NCI-H2107 treated with DMSO at 0.1 percent for 48 hours (cell line): ENCODE results near the gene TIMP3.
"Not testable (repeated sequence)": the region's sequence is repeated elsewhere in the genome, so short reads cannot be mapped to it uniquely, and the experiment has no call there.

Source experiments
- DNase-seq: peaks from one replicate; lab custom pipeline; 2025; ENCODE audit not compliant: unreplicated experiment; lab: John Stamatoyannopoulos, UW

Gene TIMP3

DNA sequence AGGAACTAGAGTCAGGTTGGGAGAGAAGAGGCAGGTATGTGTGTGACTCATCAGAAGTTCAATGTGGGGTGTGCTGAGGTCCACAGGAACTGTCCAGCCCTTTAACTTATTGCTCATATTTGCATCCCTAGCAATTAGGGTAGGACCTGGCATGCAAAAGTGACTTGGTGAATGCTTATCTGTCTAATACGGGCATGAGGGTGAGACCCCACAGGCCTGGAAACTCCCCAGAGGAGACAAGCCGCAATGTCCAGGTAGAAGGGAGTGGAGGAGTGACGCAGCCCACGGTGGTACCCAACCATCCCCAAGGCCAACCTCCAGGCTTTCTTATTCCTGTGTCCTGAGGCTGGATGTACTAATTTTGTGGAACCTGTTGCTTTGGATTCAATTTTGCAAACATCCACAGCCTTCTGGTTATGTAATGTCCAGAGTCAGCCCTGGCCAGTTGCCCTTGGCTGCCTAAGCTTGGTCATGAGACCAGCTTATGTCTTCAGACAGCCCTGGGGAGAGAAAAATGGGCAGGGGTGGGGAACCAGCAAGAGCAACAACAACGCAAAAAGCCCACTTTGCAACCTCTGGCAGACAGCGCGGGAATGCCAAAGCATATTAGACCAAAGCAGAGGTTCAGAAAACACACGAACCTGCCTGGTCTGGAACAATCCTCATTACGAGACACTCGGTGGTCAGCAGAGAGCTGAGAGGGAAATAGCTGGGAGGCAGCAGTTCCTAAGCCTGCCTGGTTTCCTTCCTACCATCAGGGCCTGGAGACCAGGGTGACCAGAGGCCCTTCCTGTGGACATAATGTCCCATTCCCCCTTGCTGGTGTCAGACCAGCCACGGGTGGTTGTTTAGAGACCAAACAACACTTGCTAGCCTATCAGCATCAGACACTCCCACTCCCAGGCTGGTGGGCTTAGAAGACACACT is 49.3 kb downstream of the TIMP3 start:
- DNase-seq, result no peak

DNA sequence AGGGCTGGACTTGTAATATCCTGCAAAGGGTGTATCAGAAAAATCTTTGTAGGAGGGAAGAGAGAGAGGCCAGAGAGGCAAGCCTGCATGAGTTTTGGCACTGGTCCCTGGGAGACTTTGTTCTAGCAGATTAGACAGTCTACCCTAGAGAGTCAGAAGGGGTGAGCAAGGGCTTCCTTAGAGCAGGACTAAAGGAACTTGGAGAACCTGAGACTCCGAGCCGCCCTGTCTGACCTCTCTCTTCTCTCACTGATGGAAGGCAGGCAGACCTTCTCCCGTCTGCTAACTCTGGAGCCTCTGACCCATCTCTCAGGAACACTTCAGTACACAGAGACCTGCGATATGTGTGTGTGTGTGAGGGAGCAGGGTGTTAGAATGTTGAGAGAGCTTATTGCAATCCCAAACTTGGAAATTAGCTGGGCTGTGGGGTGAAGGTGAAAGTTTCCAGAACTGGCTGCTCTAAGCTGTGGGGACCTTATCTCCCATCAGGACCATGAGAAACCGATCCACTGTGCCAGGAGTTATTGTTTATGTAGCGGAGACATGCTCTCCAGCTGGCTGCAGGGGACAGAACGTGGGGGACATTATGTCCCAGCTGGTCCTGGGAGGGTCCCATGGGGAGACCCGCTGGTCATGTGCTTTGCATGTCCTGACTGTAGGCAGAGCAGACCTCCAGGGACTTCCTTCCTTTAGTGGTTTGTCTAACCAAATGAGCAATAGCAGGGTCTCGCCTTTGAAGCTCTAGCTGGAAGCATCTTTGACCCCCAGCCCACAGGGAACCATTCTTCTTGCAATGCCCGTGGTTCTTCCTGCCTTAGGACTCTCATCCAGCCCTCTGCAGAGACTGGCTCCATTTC is 51.1 kb downstream of the TIMP3 start:
- DNase-seq, result no peak

DNA sequence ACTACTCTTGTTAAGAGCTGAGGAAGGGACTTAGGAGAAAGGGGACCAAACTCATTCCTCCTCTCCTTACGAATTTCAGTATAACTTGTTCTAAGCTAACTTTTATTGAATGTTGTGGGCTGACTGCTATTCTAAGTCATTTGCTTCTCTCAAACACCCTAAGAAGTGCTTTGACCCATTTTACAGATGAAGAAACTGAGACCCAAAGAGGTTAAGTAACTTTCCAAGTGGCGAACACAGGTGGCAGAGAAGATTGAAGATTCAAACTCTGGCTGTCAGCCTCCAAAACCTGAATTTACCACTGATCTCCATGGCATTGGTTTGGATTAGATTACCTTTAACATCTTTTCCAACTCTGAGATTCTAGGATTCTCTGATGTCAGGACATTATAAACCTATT is 52.2 kb downstream of the TIMP3 start:
- no peak for DNase-seq

DNA sequence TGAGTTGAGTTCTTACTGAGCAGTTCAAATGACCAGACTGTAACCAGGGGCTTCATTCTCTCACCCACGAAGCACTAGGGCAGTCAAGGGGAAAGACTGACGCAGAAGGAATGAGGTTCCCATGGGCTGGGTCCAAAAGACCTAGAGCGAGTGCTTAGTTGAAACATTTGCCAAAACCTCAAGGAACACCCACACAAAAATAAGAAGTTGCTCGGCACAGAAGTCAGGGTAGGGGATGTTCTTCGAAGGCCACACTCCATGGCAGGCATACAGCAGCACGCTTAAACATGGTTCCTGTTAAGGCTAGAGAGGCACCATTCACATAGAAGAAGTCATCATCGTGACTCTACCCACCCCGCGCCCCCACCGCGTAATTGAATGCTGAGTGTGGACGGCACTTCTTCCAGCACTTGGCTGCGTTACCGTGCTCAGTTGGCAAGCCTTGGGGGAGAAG is 52.9 kb downstream of the TIMP3 start:
- no peak for DNase-seq

DNA sequence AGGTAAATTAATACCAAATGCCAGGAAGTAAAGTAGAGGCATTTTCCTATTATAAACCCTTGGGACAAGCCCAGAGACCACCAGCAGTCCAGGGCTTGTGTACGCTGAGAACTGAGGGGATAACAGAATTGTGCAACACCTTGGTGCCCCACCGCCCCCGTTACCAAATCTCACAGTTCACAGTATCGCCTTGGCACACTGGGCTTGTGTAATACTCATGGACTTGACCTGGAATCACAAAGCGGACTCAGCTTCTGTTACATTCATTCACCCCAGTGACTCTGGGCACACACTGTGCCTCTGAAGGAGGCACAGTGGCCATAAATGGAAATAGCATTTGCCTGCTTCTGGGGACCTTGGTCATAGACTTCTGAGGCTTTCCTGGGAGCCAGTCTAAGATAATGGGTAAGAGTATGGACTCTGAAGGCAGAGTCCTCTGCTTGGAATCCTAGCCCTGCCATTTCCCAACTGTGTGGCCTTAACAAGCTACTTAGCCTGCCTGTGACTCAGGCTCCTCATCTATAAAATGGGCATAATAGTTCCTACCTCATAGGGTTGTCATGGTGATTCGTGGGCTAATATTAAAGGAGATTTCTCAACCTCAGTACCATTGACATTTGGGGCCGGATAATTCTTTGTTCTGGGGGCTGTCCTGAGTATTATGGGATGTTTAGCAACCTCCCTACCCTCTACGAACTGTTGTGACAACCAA is 53.7 kb downstream of the TIMP3 start:
- no peak for DNase-seq

DNA sequence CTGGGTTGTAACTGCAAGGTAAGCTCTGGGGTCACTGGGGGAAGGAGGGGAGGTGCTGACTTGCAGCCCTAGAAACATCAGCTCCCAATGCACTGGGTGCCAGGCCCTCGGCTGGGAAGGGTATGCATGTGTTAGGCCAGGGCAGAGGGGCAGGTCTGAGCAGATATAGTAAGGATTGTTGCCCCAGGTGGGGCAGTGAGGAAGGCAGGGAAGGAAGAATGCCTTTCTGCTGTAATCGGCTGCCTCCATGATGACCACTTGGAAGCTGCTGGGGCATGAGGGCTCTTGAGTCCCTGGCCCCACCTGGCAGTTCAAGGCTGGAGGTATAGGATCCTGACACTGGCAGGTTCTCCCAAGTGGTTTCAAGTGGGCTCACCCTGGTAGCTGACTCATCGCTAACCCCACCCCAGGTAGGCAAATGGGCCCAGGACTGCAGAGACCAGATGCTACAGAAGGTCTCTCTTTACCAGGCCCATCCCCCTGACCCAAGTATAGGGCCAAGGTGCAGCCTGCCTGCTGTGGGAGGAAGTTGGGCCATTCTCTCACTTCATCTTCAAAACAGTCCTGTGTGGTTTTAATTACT is 56.7 kb downstream of the TIMP3 start:
- DNase-seq, result no peak

DNA sequence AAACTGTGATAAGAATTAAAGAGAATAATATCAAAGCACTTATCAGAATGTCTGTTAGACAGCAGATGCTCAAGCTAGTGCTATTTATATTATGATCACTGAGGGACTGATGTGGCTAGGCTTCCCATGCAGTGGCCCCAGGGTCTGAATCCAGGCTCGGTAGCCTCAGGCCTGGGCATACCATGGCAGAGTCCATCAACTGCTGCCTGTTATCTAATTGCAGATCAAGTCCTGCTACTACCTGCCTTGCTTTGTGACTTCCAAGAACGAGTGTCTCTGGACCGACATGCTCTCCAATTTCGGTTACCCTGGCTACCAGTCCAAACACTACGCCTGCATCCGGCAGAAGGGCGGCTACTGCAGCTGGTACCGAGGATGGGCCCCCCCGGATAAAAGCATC is 57.5 kb downstream of the TIMP3 start:
- DNase-seq, result no peak

DNA sequence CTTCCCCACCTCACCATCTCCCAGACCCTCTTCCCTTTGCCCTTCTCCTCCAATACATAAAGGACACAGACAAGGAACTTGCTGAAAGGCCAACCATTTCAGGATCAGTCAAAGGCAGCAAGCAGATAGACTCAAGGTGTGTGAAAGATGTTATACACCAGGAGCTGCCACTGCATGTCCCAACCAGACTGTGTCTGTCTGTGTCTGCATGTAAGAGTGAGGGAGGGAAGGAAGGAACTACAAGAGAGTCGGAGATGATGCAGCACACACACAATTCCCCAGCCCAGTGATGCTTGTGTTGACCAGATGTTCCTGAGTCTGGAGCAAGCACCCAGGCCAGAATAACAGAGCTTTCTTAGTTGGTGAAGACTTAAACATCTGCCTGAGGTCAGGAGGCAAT is 58.2 kb downstream of the TIMP3 start:
- DNase-seq, result no peak

DNA sequence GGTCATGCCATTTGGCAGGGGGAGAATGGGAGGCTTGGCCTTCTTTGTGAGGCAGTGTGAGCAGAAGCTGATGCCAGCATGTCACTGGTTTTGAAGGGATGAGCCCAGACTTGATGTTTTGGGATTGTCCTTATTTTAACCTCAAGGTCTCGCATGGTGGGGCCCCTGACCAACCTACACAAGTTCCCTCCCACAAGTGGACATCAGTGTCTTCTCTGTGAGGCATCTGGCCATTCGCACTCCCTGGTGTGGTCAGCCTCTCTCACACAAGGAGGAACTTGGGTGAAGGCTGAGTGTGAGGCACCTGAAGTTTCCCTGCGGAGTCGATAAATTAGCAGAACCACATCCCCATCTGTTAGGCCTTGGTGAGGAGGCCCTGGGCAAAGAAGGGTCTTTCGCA is 59.8 kb downstream of the TIMP3 start:
- DNase-seq, result no peak

DNA sequence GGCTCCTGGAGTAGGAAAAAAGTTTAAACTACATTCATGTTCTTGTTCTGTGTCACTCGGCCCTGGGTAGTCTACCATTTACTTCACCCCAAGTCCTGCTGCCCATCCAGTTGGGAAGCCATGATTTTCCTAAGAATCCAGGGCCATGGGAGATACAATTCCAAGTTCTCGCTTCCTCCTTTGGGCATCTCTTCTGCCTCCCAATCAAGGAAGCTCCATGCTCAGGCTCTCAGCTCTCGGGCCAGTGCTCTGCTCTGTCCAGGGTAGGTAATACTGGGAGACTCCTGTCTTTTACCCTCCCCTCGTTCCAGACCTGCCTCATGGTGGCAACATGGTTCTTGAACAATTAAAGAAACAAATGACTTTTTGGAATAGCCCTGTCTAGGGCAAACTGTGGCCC is 60.6 kb downstream of the TIMP3 start:
- DNase-seq, result no peak

DNA sequence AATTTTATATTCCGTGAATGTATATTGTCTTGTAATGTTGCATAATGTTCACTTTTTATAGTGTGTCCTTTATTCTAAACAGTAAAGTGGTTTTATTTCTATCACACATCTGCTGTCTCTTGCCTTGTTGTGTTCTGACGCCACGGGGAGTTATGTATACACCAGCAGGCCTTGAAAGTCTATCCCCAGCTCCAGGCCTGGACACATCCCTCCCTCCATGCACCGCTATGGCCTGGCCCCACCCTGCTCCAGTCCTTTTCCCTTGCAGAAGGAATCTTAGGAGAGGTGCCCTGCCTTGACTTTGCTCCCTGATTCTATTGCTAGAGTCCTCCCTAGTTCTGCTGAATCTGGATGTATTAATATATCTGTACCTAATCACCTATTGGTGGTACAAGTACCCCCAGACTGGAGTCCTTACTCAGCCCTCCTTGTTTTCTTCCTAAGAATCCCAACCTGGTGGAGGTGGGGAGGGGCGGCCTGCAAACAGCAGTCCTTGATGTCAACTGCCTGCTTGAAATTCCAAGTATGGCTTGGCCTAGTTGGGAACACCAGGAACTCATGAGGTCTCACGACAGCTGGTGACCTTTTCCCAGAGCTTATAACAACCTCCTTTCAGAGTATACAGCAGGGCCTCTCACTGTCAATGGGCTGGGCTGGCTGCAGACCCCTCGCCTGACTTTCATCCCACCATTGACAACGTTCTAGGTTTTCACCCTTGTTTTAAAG is 61.6 kb downstream of the TIMP3 start:
- no peak for DNase-seq

DNA sequence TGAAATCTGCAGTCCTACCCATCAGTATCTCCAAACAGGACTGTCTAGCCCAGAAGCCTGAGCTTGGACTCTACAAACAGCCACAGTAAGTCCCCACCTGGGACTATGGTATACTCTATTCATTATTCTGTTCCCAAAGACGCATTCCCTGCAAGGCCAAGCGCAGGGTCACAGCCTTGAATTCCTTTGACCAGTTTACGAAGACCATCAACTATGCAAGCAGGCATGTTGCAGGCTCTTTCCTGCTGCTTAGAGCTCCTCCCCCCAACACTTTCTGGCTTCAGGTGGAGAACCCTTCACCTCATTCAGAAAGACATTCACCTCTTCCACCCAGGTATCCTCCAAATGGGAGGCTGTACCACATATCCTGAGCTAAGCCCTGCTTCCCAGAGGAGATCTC is 62.5 kb downstream of the TIMP3 start:
- DNase-seq, result no peak

DNA sequence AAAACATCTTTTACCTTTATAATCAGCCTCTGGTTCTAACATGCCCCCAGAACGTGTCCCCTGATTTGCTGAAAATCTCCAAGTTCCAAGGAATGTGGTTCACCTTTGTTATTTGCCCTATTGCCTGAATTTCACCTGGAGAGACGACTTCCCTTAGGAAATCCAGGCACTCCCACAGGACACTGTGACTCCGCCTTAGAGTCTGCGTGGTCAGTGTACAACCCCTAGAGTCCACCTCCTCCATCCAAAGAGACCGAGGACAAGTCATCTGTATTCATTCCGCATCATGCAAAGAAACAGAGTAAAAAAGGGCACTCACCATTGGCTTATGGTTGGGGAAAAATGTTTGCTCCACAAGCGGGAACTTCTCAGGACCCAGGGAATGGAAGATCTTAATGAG is 63.1 kb downstream of the TIMP3 start:
- no peak for DNase-seq

DNA sequence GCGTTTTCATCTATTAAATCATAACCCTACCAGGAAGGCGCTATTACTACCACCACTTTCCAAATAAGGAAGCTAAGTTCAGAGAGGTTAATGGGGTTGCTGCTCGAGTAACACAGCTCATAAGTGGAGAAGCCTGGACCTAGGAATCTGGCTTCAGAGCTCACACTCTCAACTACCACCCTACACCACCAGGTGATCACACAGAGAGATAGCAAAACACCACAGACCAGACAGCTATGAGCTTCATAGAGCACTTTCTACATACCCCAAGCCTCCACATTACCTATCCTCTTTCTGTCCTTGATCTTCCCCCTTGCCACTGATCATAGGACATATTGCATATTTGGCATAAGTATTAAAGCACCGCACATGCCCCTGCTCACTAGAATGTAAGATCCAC is 65.4 kb downstream of the TIMP3 start:
- DNase-seq, result no peak

DNA sequence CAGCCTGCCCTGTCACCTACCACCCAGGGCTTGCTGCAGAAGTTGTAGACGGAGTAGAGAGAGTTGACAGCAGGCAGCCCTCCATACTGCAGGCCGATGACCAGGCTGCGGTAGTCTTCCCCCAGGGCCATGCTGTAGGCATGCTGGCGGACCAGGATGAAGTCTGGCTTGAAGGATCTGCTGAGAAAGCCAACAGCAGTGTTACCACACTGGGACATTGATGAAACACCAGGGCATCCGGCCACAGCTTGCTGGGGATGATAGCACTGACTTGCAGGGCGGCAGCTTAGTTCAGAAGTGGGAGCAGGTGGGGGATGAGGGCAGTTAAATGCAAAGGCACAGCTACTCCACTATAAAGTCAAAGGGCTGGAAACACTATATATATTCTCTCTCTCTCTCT is 67.4 kb downstream of the TIMP3 start:
- DNase-seq, result no peak

DNA sequence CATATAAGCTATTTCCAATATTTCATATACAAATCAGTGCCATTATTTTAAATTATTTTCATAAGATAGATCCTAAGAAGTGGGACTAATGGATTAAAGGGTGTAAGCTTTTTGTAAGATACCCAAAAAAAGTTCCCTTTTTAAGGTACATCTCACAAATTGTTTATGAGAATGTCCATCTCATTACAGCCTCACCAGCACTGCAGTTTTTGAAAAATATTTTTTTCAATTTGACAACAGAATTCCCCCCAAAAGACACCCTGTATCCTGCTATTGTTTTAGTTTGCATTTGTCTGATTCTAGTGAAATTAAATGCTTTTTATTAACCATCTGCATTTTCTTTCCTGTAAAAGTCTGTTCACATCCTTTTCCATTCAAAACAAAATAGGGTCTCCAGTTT is 69.0 kb downstream of the TIMP3 start:
- DNase-seq, result no peak

DNA sequence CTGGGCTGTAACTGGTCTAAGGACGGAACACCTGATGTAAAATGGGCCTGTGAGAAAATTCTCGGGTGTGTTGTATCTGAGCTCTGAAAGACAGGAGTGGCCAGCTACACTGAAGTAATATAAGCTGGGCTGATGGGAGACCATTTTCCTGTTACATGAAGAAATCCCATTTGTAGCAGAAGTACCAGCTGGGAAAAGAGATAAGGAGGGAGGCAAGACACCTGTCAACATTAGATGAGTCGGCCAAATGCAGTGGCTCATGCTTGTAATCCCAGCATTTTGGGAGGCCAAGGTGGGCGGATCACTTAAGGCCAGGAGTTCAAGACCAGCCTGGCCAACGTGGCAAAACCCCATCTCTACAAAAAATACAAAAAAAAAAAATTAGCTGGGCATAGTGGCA is 72.1 kb downstream of the TIMP3 start:
- DNase-seq, result not testable (repeated sequence)

DNA sequence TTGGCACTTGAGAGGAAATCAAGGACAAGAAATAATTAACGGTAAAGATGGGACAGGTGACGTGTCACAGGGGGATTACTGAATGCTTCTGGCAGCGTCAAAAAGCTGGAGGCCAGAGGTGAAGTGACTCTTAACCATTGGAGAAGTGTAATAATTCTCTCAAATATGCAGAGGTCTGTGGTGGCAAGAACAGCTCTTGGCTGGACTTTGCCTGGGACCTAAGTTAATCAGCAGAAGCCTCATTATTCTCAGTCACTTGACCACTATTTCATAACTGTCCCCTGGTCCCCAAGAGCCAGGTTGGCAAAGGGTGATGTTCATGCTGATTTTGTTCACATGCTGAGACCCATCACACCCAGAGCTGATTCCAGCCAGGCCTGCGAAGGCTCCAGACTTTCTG is 72.9 kb downstream of the TIMP3 start:
- DNase-seq, result no peak

DNA sequence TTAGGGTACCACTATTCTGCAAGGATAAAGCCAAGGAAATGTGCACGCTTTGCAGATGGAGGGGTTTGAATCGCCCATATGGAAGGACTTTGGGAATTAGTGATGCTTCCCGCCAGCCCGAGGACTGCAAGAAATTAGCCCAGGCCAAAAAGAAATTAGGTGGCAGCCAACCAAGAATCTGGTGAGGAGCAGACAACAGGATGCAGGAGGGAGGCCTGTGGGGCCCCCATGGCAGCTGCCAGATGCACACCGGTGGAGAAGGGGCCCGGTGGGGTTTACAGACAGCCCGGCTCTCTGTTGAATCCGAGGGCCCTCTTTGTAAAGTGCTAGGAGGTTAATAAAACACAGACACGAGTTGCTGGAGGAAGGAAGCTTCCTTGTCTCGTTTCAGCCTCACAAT is 73.5 kb downstream of the TIMP3 start:
- DNase-seq, result no peak

DNA sequence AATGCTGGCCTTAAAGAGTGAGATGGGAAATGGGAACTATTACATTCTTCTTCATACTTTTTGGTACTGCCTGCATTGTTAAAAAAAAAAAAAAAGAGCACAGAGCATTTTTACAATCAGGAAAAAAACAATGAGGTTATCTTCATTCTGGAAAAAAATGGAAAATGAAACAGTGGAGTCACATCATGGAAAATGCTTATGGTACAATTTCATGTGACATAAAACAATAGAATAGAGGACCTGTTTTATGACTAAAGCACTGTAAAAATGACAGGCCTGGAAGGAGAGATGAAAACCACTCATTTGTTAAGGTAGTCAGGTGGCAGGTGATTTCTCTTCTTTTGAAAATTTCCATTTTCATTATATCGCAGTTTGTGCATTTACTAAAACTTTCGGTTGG is 75.0 kb downstream of the TIMP3 start:
- no peak for DNase-seq
